IMR-90 (cell line): ENCODE data around the gene ACP2. TPM values are rescaled to one million over a fixed set of nuclear protein-coding genes. Genes with fewer than 3 reads are reported as not detected.
"Not testable (repeated sequence)": the region's sequence is repeated elsewhere in the genome, so short reads cannot be mapped to it uniquely, and the experiment has no call there.

Experiments
- ATAC-seq: fragments of 200-7000 bp; cut with Tn5 transposase; 2 replicates; pipeline ENCODE4 v1.9.1; 2020; ENCODE audit warnings: low read depth, mild to moderate bottlenecking, moderate library complexity
- BruUV-seq: library from RNA; stranded (reverse); fragments of 400-500 nt; replicated peaks from 2 replicates; lab custom pipeline; 2021; lab: Mats Ljungman, UMichigan
- CTCF ChIA-PET: fragments of 300-600 bp; formaldehyde crosslinking; extraction: SDS; loops from one replicate; lab custom pipeline; 2021; ENCODE audit warnings: antibody characterized with exemption; lab: Yijun Ruan, JAX
- POLR2A ChIA-PET: fragments of 300-600 bp; sonication (Branson Sonifier 250); formaldehyde crosslinking; loops from one replicate; lab custom pipeline; 2022; ENCODE audit warnings: antibody characterized with exemption; ENCODE audit not compliant: unreplicated experiment; lab: Charles Lee
- DNase-seq: peaks from one replicate; pipeline ENCODE4 v3.0.0; 2013
- H2AFZ ChIP-seq: replicated peaks from 2 replicates; pipeline ENCODE3; 2013; ENCODE audit warnings: low read length, mild to moderate bottlenecking; ENCODE audit not compliant: poor library complexity
- H2AK5ac ChIP-seq: 2 replicates; pipeline ENCODE4 v1.6.1; 2013; ENCODE audit warnings: low read depth, low read length, inconsistent platforms
- H2AK9ac ChIP-seq: replicated peaks from 2 replicates; pipeline ENCODE3; 2013; ENCODE audit warnings: mild to moderate bottlenecking, low read depth, low read length, moderate library complexity; ENCODE audit not compliant: poor library complexity
- H2BK120ac ChIP-seq: 2 replicates; pipeline ENCODE4 v1.6.1; 2013; ENCODE audit warnings: low read depth, low read length, inconsistent platforms
- H2BK15ac ChIP-seq: 3 replicates; pipeline ENCODE4 v1.6.1; 2013; ENCODE audit warnings: low read depth, low read length, inconsistent platforms
- H2BK20ac ChIP-seq: 2 replicates; pipeline ENCODE4 v1.6.1; 2013; ENCODE audit warnings: low read depth, mild to moderate bottlenecking, inconsistent platforms, low read length, moderate library complexity
- H2BK5ac ChIP-seq: 2 replicates; pipeline ENCODE4 v1.6.1; 2013; ENCODE audit warnings: mild to moderate bottlenecking, low read depth, low read length, inconsistent platforms; ENCODE audit not compliant: poor library complexity, severe bottlenecking
- H3K14ac ChIP-seq: replicated peaks from 2 replicates; pipeline ENCODE4 v1.6.1; 2013; ENCODE audit warnings: low read depth, low read length, inconsistent platforms
- H3K18ac ChIP-seq: 2 replicates; pipeline ENCODE4 v1.6.1; 2013; ENCODE audit warnings: low read depth, low read length, control low read depth
- H3K23ac ChIP-seq: 2 replicates; pipeline ENCODE4 v1.6.1; 2013; ENCODE audit warnings: low read depth, low read length, inconsistent platforms
- H3K27ac ChIP-seq: 2 replicates; pipeline ENCODE4 v1.5.1; 2013; ENCODE audit warnings: mild to moderate bottlenecking, control low read depth, low read length; ENCODE audit not compliant: insufficient read depth
- H3K27me3 ChIP-seq: 2 replicates; pipeline ENCODE4 v1.6.1; 2013; ENCODE audit warnings: low read length; ENCODE audit not compliant: control insufficient read depth, insufficient read depth
- H3K36me3 ChIP-seq: 2 replicates; pipeline ENCODE4 v1.6.1; 2013; ENCODE audit warnings: low read length, mixed read lengths; ENCODE audit not compliant: control insufficient read depth, insufficient read depth
- H3K4ac ChIP-seq: 2 replicates; pipeline ENCODE4 v1.6.1; 2013; ENCODE audit warnings: low read depth, low read length, inconsistent platforms
- H3K4me1 ChIP-seq: 2 replicates; pipeline ENCODE4 v1.6.1; 2013; ENCODE audit warnings: low read length, mixed read lengths; ENCODE audit not compliant: control insufficient read depth, insufficient read depth
- H3K4me2 ChIP-seq: 2 replicates; pipeline ENCODE4 v1.6.1; 2013; ENCODE audit warnings: low read depth, mild to moderate bottlenecking, control low read depth, low read length, moderate library complexity
- H3K4me3 ChIP-seq: 2 replicates; pipeline ENCODE4 v1.5.1; 2013; ENCODE audit warnings: low read depth, mild to moderate bottlenecking, control low read depth, low read length, moderate library complexity; ENCODE audit not compliant: insufficient read depth
- H3K56ac ChIP-seq: 2 replicates; pipeline ENCODE4 v1.6.1; 2013; ENCODE audit warnings: low read length, inconsistent platforms; ENCODE audit not compliant: insufficient read depth; ENCODE audit errors: extremely low read depth
- H3K79me1 ChIP-seq, 2 experiments: 2 replicates each; pipeline ENCODE4 v1.6.1; 2013; ENCODE audit warnings: low read length in 2 of 2, inconsistent platforms in 1 of 2, low read depth in 1 of 2
- H3K9ac ChIP-seq: 2 replicates; pipeline ENCODE4 v1.6.1; 2013; ENCODE audit warnings: low read depth, low read length, control low read depth
- H3K9me1 ChIP-seq: 2 replicates; pipeline ENCODE4 v1.6.1; 2013; ENCODE audit warnings: low read length, inconsistent platforms; ENCODE audit not compliant: insufficient read depth
- H3K9me3 ChIP-seq: 2 replicates; pipeline ENCODE4 v1.6.1; 2013; ENCODE audit warnings: low read length; ENCODE audit not compliant: control insufficient read depth, insufficient read depth
- H4K20me1 ChIP-seq: 2 replicates; pipeline ENCODE4 v1.6.1; 2013; ENCODE audit warnings: low read length, inconsistent platforms; ENCODE audit not compliant: insufficient read depth
- H4K5ac ChIP-seq: 2 replicates; pipeline ENCODE4 v1.6.1; 2013; ENCODE audit warnings: mild to moderate bottlenecking, low read depth, low read length, control low read depth
- H4K8ac ChIP-seq, 2 experiments: 2 replicates each; pipeline ENCODE4 v1.6.1; 2013; ENCODE audit warnings: low read depth in 2 of 2, low read length in 2 of 2, control low read depth in 1 of 2, inconsistent platforms in 1 of 2
- H4K91ac ChIP-seq: 2 replicates; pipeline ENCODE4 v1.6.1; 2013; ENCODE audit warnings: low read depth, low read length, inconsistent platforms; ENCODE audit not compliant: insufficient read depth
- WGBS, 2 experiments: methylation state at CpG; one replicate each; pipeline versions ENCODE4 v1.1.5 to v1.1.7; 2013; ENCODE audit warnings: missing lambda C conversion rate in 2 of 2; ENCODE audit not compliant: insufficient read length in 1 of 2; ENCODE audit errors: extremely low coverage in 2 of 2; 5-methylcytosine and 5-hydroxymethylcytosine counted together
- dilution Hi-C: fragments of 300-500 bp; cut with HindIII; formaldehyde crosslinking; loops from one replicate; pipeline ENCODE4 v1.14.3; 2018; ENCODE audit warnings: low sequenced_read_pairs; ENCODE audit not compliant: unreplicated experiment
- in situ Hi-C: fragments of 300-500 bp; cut with MboI; formaldehyde crosslinking; loops from 3 replicates; pipeline ENCODE4 v1.14.3; 2019; ENCODE audit warnings: low sequenced_read_pairs, inconsistent platforms, mixed read lengths
- intact Hi-C: fragments of 100-400 bp; cut with micrococcal nuclease; formaldehyde crosslinking; loops from 2 replicates; pipeline ENCODE4 v1.10.0; 2022
- polyA plus RNA-seq, 3 experiments: library from polyadenylated mRNA; depleted of rRNA; stranded (reverse); fragments of >200 nt; gene quantifications; 2 replicates each; pipeline ENCODE4 v1.2.3, GENCODE V29; 2012; ENCODE audit warnings: low replicate concordance in 1 of 3
- total RNA-seq: library from RNA; depleted of rRNA; stranded (reverse); fragments of >200 nt; gene quantifications from 2 replicates; pipeline ENCODE4 v1.2.3, GENCODE V29; 2012

ACP2 gene
- total and polyA plus RNA-seq, 2 of the 4 experiments (the other 2 are of a cell fraction), result 17.7 to 23.6 TPM

DNA sequence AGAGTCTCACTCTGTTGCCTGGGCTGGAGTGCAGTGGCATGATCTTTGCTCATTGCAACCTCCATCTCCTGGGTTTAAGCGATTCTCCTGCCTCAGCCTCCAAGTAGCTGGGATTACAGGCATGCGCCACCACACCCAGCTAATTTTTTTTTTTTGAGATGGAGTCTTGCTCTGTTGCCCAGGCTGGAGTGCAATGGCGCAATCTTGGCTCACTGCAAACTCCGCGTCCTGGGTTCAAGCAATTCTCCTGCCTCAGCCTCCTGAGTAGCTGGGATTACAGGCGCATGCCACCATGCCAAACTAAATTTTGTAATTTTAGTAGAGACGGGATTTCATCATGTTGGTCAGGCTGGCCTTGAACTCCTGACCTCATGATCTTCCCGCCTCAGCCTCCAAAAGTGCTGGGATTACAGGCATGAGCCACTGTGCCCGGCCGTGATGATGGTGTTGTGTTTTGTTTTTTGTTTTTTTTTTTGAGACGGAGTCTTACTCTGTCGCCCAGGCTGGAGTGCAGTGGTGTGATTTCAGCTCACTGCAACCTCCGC is 40.5 kb downstream of the ACP2 start:
- in situ Hi-C loops, POLR2A ChIA-PET, H2BK120ac ChIP-seq, H4K91ac ChIP-seq, H3K4ac ChIP-seq, H2BK15ac ChIP-seq, H4K5ac ChIP-seq, H2AK9ac ChIP-seq, H2AK5ac ChIP-seq, DNase-seq, H2AFZ ChIP-seq, H3K23ac ChIP-seq, H4K20me1 ChIP-seq, H3K27me3 ChIP-seq, H3K56ac ChIP-seq, H4K8ac ChIP-seq, H3K4me3 ChIP-seq, dilution Hi-C loops, H3K79me1 ChIP-seq, H3K36me3 ChIP-seq, H3K4me2 ChIP-seq, H3K14ac ChIP-seq, H3K9me3 ChIP-seq, H2BK20ac ChIP-seq, intact Hi-C loops, H3K9me1 ChIP-seq, CTCF ChIA-PET, H3K27ac ChIP-seq, H3K18ac ChIP-seq, ATAC-seq, BruUV-seq, H2BK5ac ChIP-seq, H3K9ac ChIP-seq, H3K4me1 ChIP-seq: not testable (repeated sequence)
- WGBS, 2 experiments, result 100% methylated on average over 1 of the region's 13 CpGs; no CpG with 5 or more reads in 1 of the 2 experiments
